Measurements from ENCODE around the gene DHRS2.
"Not testable (repeated sequence)": the region's sequence is repeated elsewhere in the genome, so short reads cannot be mapped to it uniquely, and the experiment has no call there.

The DHRS2 gene, protein sequence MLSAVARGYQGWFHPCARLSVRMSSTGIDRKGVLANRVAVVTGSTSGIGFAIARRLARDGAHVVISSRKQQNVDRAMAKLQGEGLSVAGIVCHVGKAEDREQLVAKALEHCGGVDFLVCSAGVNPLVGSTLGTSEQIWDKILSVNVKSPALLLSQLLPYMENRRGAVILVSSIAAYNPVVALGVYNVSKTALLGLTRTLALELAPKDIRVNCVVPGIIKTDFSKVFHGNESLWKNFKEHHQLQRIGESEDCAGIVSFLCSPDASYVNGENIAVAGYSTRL

DNA sequence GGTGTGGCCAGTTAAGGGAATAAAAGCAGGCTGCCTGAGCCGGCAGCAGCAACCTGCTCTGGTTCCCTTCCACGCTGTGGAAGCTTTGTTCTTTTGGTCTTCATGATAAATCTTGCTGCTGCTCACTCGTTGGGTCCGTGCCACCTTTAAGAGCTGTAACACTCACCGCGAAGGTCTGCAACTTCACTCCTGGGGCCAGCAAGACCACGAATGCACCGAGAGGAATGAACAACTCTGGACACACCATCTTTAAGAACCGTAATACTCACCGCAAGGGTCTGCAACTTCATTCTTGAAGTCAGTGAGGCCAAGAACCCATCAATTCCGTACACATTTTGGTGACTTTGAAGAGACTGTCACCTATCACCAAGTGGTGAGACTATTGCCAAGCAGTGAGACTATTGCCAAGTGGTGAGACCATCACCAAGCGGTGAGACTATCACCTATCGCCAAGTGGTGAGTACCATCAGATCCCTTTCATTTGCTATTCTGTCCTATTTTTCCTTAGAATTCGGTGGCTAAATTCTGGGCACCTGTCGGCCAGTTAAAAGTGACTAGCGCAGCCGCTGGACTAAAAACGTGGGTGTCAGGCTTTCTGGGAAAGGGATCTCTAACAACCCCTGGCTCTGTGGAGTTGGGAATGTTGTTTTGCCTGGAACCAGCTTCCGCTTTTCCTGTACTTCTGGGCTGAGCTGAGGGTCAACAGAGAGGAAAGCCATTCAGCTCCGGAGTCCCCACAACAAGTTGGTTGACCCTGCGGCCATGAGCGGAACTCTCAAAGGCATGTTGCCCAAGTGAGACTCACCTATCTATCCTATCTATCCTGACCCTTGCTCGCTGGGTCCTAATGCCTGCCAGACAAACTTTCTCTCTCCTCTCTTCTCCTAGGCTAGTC is at the start of gene DHRS2:
TSS of gene DHRS2 (plus strand) at position 48 of the 895 bp plus-strand sequence. CDS start 2,501 bp downstream, outside the sequence.
- no peak for DNase-seq

DNA sequence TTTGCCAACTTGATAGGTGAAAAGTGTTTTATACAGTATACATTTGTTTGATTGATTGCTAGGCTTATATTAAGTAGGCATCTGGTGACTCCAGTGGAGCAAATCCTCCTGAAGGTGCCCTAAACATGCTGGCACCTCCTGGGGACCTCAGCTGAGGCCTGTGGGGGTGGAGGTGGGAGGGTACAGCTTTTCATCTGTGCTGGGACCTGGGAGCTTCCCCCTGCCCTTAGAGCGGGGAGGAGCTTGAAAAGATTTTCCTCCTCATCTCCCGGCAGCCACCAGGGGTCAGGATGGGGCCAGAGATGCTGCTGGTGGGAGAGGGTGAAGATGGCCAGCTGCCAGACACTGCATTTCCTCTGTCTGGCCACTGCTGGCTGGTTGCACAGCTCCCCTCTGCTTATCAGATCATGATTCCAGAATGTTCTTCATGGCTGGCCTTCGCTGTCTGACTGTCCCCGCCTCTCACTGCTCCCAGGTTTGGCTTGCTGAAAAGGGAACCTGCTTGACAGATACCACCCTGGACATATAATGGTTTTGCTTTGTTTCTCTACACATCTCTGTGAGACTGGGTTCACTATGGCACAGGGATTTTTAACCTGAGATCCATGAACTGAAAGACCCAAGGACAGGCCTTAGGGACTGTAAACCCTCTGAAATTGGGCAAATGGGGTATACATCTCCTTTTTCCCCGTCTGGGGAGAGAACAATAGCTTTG is 47.1 kb upstream of the DHRS2 start:
- peak; percentile 92 for DNase-seq

DNA sequence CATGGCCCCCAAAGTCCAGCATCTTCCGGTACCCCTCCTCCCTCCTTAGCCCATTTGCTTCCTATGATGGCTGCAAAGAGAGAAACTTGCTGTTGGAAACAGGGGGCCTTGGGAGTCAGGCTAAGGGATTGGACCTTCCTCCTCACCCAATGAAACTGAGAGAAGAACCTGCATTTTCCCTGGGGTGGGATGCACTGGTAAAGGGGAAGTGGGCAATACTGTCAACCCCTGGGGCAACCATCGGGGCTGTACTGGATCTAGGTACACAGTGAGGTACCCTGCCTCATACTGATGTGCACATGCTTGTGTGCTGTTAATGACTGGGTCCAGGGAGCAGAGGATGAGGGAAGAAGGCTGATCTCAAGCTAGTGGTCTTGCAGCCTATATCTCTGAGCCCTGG is 46.6 kb upstream of the DHRS2 start:
- DNase-seq: no peak

DNA sequence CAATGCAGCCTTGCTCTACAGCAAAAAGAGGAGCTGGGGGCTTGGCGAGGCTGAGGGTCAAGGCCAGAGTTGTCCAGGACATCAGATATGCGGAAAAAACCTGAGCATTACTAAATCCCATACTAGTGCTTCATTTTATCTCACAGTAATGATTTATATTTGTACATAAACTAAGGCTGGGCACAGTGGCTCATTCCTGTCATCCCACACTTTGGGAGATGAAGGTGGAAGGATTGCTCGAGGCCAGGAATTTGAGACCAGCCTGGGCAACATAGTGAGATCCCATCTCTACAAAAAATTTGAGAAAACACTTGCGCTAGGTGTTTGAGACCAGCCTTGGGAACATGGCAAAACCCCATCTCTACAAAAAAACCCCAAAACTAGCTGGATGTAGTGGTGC is 46.0 kb upstream of the DHRS2 start:
- no peak for DNase-seq

GRCh38 chr14:23594191-23594590 is 42.0 kb upstream of the DHRS2 start:
- not testable (repeated sequence) for DNase-seq

DNA sequence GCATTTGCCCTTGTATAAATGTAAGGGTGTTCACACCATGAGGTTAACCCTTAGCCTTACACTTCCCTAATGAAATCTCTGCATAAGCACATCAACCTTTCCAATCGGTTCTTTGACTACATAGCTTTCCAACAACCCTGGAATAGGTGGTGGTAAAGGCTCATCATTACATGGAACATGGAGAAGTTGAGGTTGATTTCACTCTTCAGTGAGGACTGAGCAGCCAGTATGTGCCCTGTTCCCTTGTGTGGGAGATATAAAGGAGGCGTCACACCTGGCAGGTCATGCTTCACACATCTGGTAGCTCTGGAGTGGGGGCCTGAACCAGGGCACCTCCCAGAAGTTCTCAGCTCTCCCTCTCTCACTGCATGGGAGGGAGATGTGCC is 35.8 kb upstream of the DHRS2 start:
- no peak for DNase-seq

DNA sequence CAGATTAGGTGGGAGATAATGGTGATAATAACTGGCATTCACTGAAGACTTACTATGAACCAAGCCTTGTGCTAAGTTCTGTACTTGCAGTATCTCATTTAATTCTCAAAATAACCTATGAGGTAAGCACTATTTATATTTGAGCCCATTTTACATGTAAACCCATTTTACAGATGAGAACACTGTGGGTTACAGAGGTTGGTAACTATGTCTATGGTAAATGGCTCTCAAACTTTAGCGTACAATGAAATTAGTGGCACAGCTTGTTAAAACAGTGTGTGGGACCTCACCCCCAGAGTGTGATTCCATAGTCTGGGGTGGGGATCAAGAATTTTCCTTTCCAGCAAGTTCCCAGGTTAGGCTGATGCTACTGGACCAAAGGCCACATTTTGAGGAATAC is 35.4 kb upstream of the DHRS2 start:
- no peak for DNase-seq

DNA sequence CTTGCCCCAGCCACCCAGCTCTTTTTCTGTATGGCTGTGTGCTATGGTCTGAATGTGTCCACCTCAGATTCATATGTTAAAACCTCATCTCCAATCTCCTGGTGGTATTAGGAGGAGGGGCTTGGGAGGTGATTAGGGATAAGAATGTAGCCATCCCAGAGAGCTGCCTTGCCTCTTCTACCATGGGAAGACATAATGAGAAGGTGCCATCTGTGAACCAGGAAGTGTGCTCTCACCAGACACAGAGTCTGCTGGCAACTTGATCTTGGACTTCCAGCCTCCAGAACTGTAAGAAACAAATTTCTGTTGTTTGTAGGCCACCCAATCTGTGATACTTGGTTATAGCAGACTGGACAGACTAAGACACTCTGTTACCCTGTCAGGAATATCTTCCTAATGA is 34.7 kb upstream of the DHRS2 start:
- no peak for DNase-seq

DNA sequence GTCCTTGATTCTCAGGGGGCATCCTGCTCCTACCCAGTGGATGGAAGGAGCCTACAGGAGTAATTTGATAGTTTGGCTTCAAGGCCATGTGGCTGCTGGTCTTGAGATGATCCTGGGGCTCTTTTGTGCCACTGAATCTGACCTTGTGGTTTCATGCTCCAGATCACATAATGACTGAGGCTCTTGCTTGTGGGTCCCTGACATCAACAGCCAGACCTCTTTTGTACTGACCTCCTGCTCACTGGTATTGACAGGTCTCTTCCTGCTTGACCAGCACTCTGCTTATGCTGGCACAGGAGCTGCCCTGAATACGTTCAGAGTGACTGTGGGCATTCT is 34.4 kb upstream of the DHRS2 start:
- no peak for DNase-seq

GRCh38 chr14:23602181-23603095 is 33.7 kb upstream of the DHRS2 start:
- DNase-seq: no peak

GRCh38 chr14:23603103-23603502 is 33.1 kb upstream of the DHRS2 start:
- DNase-seq: no peak

DNA sequence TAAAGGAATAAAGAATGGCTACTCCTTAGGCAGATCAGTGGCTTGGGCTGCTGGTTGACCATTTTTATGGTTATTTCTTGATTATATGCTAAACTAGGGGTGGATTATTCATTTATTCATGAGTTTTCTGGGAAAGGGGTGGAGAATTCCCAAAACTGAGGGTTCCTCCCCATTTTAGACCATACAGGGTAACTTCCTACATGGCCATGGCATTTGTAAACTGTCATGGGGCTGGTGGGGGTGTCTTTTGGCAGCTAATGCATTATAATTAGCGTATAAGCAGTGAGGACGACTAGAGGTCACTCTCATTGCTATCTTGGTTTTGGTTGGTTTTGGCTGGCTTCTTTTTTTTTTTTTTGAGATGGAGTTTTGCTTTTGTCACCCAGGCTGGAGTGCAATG is 32.0 kb upstream of the DHRS2 start:
- no peak for DNase-seq

DNA sequence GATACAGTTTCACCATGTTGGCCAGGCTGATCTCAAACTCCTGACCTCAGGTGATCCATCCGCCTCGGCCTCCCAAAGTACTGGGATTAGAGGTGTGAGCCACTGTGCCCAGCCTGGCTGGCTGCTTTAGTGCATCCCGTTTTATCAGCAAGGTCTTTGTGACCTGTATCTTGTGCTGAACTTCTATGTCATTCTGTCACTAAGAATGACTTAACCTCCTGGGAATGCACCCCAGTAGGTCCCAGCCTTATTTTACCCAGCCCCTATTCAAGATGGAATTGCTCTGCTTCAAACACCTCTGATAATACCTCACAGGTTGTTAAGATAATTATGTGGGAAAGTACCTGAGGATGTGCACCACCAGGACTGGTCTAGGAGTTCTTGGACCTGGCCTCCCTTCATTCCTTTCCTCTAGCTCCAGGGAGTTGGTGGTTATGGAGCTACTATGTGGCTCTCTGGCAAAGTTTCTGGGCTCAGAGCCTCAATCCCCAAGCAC is 31.4 kb upstream of the DHRS2 start:
- no peak for DNase-seq

DNA sequence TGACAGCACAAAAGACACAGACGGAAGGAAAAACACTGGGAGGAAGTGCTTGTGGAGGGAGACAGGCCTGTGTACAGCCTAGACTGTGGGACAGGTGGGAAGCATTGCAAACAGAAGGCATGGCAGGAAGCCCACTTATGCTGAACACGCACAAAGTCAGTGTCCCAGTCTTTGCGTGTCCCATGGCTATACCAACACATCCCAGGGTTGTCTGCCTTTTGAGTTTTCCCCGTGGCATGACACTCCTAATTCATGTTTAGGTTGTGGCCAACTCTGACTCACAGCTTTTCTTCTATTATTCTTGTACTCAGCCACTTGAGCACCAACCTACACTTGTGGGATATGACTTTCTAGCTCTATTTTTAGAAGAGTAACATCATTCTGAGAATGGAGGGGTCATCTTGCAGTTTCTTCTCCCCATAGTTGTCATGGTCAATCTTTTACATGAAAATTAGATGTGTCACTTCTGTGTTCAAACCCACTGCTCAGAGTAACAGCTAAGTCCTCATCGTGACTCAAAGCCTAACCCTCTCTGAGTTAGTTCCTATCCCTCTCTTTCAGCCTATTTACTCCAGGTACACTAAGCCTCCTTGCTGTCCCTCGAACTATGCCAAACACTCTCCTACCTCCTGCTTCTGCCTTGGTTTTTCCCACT is 30.1 kb upstream of the DHRS2 start:
- DNase-seq: no peak

- DNase-seq: no peak
These were observed 27.7 kb upstream of the DHRS2 start for GRCh38 chr14:23608454-23608853.

GRCh38 chr14:23609001-23609400 is 27.2 kb upstream of the DHRS2 start:
- no peak for DNase-seq

DNA sequence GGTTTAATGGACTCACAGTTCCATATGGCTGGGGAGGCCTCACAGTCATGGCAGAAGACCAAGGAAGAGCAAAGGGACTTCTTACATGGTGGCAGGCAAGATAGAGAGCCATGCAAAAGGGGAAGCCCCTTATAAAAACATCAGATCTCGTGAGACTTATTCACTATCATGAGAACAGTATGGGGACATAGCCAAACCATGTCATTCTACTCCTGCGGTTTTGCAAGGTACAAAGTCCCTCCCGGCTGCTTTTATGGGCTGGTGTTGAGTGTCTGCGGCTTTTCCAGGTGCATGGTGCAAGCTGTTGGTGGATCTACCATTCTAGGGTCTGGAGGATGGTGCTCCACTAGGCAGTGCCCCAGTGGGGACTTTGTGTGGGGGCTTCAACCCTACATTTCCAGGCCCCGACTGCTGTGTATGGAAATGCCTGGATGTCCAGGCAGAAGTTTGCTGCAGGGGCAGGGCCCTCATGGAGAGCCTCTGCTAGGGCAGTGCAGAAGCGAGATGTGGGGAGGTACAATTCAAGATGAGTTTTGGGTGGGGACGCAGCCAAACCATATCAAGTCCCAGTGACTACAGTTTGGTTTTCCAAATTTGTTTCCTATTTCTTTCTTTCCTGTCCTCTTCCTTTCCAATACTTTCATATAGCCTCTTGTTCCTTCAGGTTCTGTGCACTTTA is 26.6 kb upstream of the DHRS2 start:
- not testable (repeated sequence) for DNase-seq

GRCh38 chr14:23610090-23610814 is 25.9 kb upstream of the DHRS2 start:
- no peak for DNase-seq

GRCh38 chr14:23610815-23611289 is 25.3 kb upstream of the DHRS2 start:
- no peak for DNase-seq

GRCh38 chr14:23612354-23612732 is 23.8 kb upstream of the DHRS2 start:
- no peak for DNase-seq

DNA sequence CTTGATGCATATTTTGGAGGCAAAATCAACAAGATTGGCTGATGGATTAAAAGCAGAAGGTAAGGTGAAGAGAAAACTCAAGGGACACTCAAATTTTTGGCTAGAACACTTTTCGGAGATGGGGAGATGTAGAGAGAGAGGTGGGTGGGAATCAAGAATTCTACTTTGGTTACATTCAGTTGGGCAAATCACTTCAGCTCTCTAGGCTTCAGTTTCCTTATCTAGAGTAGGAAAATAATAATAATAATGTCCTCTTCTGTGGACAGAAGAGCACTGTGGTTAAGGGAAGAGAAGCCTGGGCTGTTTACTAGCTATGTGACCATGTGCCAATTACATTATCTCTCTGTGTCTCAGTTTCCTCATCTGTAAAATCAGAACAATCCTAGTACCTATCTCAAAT is 23.4 kb upstream of the DHRS2 start:
- no peak for DNase-seq
